Hematopoietic multipotent progenitor cell treated with erythropoietin and hydrocortisone succinate and interleukin-3 and kit ligand, for 15 days (in vitro differentiated cells): Measurements from ENCODE around the gene RHOC.
"Not testable (repeated sequence)": the region's sequence is repeated elsewhere in the genome, so short reads cannot be mapped to it uniquely, and the experiment has no call there.

ENCODE experiments used
- DNase-seq: peaks from one replicate; pipeline ENCODE4 v3.0.0-alpha.2; 2015; ENCODE audit warnings: low spot score

Gene RHOC

GRCh38 chr1:112706505-112707220, at the start of gene RHOC:
Gene RHOC, minus strand, starts transcription at chr1:112707127. Its CDS starts 3,328 bp downstream, at chr1:112703799.
- DNase-seq = no peak

- DNase-seq = no peak
These were observed 47.2 kb upstream of the RHOC start for GRCh38 chr1:112754116-112754628.

- DNase-seq = no peak
These were observed 41.5 kb upstream of the RHOC start for GRCh38 chr1:112748396-112748795.

- no peak for DNase-seq
These were observed 37.2 kb upstream of the RHOC start for GRCh38 chr1:112744009-112744578.

- no peak for DNase-seq
These were observed 36.5 kb upstream of the RHOC start for GRCh38 chr1:112743174-112744008.

GRCh38 chr1:112737573-112737972, 30.6 kb upstream of the RHOC start:
- no peak for DNase-seq

- no peak for DNase-seq
These were observed 28.8 kb upstream of the RHOC start for GRCh38 chr1:112735752-112736151.

GRCh38 chr1:112731451-112731850, 24.5 kb upstream of the RHOC start:
- no peak for DNase-seq

- DNase-seq = no peak
These were observed 23.0 kb upstream of the RHOC start for GRCh38 chr1:112729909-112730308.

- not testable (repeated sequence) for DNase-seq
These were observed 22.1 kb upstream of the RHOC start for GRCh38 chr1:112729011-112729410.

GRCh38 chr1:112728306-112728971, 21.5 kb upstream of the RHOC start:
- DNase-seq = not testable (repeated sequence)

- DNase-seq = no peak
These were observed 20.8 kb upstream of the RHOC start for GRCh38 chr1:112727716-112728115.

- DNase-seq = not testable (repeated sequence)
These were observed 17.3 kb upstream of the RHOC start for GRCh38 chr1:112724240-112724639.

- no peak for DNase-seq
These were observed 16.5 kb upstream of the RHOC start for GRCh38 chr1:112723511-112723839.

- no peak for DNase-seq
These were observed 15.9 kb upstream of the RHOC start for GRCh38 chr1:112722601-112723510.

- no peak for DNase-seq
These were observed 15.1 kb upstream of the RHOC start for GRCh38 chr1:112721966-112722524.

GRCh38 chr1:112721294-112721693, 14.4 kb upstream of the RHOC start:
- not testable (repeated sequence) for DNase-seq

- DNase-seq = no peak
These were observed 13.9 kb upstream of the RHOC start for GRCh38 chr1:112720800-112721199.

GRCh38 chr1:112719706-112720105, 12.8 kb upstream of the RHOC start:
- DNase-seq = no peak

GRCh38 chr1:112718691-112719418, 11.9 kb upstream of the RHOC start:
- peak; percentile 70 for DNase-seq
